Activated naive CD8-positive, alpha-beta T cell treated with anti-CD3 and anti-CD28 coated beads for 36 hours (primary cell): ENCODE data around the gene MEGF11. TPM values are rescaled to one million over a fixed set of nuclear protein-coding genes. Genes with fewer than 3 reads are reported as not detected.

Experiments used
- DNase-seq: peaks from one replicate; pipeline ENCODE4 v3.0.0; 2021
- H3K27ac Mint-ChIP-seq: one replicate; pipeline ENCODE4 v1.8.0; 2022; ENCODE audit warnings: mild to moderate bottlenecking, moderate library complexity, mixed read lengths
- H3K27me3 Mint-ChIP-seq: one replicate; pipeline ENCODE4 v1.8.0; 2022; ENCODE audit warnings: mild to moderate bottlenecking, mixed read lengths
- H3K36me3 Mint-ChIP-seq: one replicate; pipeline ENCODE4 v1.8.0; 2021; ENCODE audit warnings: mild to moderate bottlenecking, mixed read lengths
- H3K4me1 Mint-ChIP-seq: one replicate; pipeline ENCODE4 v1.8.0; 2021; ENCODE audit warnings: mixed read lengths
- H3K4me3 Mint-ChIP-seq: one replicate; pipeline ENCODE4 v1.8.0; 2022; ENCODE audit warnings: mild to moderate bottlenecking, moderate library complexity, mixed read lengths
- H3K9me3 Mint-ChIP-seq: one replicate; pipeline ENCODE4 v1.8.0; 2022; ENCODE audit warnings: mixed read lengths
- total RNA-seq, 2 experiments: library from RNA; stranded (reverse); gene quantifications; one replicate each; pipeline ENCODE4 v1.2.3, GENCODE V29; 2021

Gene MEGF11
- total RNA-seq, 2 experiments from 2014 or later = not detected

DNA sequence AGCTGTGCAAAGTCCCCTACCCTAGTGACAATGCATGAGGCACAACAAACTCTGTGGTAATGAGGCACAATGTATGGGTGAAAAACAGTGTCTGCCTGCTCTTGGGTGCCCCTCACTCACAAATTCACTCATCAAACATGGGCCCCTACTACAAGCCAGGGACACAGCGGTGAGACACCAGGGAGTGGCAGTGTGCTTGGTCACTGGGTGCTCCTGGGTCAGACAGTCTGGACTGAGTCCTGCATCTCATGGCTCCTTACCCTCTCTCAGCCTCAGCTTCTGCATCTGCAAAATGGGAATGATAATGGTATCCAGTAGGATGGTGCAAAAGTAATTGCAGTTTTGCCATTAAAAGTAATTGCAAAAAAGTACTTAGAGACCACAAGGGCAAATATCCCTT, 184.7 kb downstream of the MEGF11 start:
- Mint-ChIP-seq H3K9me3 (no peaks in the 10 kb centered on the region), H3K4me3 (no peak overlapping the region), H3K36me3 (no peaks in the 10 kb centered on the region), H3K4me1 (no peaks in the 10 kb centered on the region), H3K27me3 (no peaks in the 10 kb centered on the region), H3K27ac (no peak overlapping the region)
- no peak for DNase-seq

DNA sequence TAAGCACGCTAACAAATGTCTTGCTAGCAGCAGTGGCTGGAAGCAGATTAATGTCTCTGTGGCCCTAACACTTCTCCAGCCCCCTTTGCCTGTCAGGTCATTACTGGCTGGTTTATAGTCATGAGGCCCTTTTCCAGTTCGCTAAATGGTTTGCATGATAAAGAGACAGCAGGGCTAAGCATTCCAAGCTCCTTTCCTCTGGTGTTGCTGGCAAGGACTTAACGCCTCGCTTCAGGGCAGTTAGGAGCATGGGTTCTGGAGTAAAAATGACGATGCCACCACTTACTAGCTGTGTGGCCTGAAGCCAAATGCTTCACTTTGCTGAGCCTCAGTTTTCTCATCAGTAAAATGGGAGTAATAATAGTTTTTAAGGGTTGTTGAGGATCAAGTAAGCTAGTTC, 185.9 kb downstream of the MEGF11 start:
- Mint-ChIP-seq H3K4me3 (no peak overlapping the region), H3K9me3 (no peaks in the 10 kb centered on the region), H3K4me1 (no peaks in the 10 kb centered on the region), H3K27me3 (no peaks in the 10 kb centered on the region), H3K27ac (no peak overlapping the region), H3K36me3 (no peaks in the 10 kb centered on the region)
- no peak for DNase-seq

DNA sequence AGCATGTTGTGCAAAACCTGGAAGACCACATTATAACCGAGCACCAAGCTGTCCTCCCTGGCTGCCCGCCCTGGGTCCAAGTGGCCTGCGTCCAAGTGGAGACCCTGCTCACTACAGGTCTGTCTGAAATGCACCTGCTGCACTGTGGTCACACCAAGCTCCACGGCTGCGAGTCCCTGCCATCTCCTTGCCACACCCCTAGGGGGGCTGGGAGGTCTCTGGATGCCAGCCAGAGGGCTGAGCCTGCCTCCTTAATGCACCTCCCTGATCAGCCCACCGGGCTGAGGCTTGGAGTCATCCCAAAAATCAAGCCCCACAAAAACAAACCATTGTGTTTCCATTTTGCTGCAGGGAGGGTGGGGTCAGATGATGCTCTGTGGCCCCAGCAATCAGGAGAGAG, 187.1 kb downstream of the MEGF11 start:
- DNase-seq = no peak
- Mint-ChIP-seq H3K27me3 (no peaks in the 10 kb centered on the region), H3K27ac (no peak overlapping the region), H3K4me1 (no peaks in the 10 kb centered on the region), H3K36me3 (no peaks in the 10 kb centered on the region), H3K9me3 (no peaks in the 10 kb centered on the region), H3K4me3 (no peak overlapping the region)

DNA sequence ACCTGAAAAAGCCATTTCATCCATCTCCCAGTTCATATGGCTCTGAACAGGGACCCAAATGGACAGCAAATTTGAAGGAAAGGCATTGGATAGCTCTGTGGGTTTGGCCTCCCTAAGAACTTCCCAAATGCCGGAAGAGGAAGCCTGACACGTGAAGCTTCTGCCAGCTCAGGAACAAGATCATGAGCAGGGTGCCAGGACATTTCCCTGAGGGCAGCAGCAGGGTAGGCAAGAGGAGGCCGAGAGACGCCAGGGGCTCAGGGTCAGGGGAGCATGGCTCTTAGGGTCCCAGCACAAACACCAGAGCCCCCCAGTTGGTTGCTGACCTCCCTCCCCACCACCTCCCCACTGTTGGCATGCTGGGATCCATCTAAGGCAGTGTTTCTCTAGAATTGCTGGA, 187.5 kb downstream of the MEGF11 start:
- Mint-ChIP-seq H3K27ac (no peak overlapping the region), H3K4me3 (no peak overlapping the region), H3K4me1 (no peaks in the 10 kb centered on the region), H3K36me3 (no peaks in the 10 kb centered on the region), H3K27me3 (no peaks in the 10 kb centered on the region), H3K9me3 (no peaks in the 10 kb centered on the region)
- DNase-seq = no peak

DNA sequence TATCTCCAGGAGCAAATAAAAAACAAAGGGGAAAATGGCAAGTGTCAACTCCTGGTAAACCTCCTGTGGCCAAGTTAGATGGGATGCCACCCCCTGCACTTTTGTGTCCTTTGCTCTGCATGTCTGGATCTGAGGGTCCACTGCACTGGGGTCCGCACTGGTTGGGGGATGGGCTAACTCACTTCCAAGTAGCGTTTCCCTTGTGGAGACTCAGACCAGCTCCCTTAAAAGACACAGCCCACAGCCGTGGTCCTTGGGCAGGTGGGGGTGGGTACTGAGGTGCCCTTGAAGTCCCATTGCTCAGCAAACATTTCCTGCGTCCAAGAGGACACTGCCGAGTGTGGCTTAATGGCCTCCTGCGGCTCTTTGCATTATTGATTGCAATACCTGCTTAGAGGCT, 188.2 kb downstream of the MEGF11 start:
- Mint-ChIP-seq H3K36me3 (no peaks in the 10 kb centered on the region), H3K27ac (no peak overlapping the region), H3K27me3 (peaks cover 2% of the 10 kb centered on the region), H3K4me1 (no peaks in the 10 kb centered on the region), H3K9me3 (no peaks in the 10 kb centered on the region), H3K4me3 (no peak overlapping the region)
- DNase-seq = no peak

DNA sequence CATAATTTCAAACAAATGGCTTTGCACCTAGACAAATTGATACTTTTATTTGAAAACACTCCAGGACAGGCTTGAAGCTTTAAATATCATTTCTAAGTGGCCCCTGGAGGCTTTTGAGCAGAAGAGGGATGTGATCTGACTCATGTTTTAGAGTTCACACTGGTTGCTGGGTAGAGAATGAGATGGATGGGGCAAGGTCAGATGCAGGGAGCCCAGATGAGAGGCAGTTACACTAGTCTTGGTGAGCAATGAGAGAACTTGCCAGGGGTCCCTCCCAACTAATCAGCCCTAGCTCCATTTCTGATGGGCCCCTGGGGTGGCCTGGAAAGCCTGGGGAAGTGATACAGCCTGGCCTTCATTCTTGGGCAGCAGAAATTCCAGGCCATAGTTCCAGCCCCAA, 190.4 kb downstream of the MEGF11 start:
- Mint-ChIP-seq H3K27me3 (peaks cover 9% of the 10 kb centered on the region), H3K4me1 (no peaks in the 10 kb centered on the region)
- no peak for DNase-seq

DNA sequence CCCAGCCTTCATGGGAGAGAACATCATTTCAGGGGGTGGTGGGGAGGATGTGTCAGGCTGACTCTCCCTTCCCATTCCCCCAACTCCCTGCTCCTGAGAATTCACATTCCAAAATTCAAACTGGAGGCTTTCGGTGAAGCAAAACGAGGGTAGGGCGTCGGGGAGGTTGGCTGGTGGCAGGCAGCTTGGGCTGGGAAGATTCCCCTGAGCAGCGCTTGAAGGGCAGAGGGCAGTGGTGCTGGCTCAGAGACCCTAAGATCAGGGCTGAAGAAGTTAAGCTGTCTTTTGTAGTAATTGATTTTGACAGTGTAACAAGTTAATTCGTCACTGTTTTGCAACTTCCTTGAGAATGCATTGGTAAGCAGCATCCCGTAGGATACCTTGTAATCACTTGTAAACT, 196.5 kb downstream of the MEGF11 start:
- peaks cover 14% of the 10 kb centered on the region for H3K27me3 Mint-ChIP-seq
- no peaks in the 10 kb centered on the region for H3K36me3 Mint-ChIP-seq
- H3K27ac Mint-ChIP-seq = no peak overlapping the region
- no peaks in the 10 kb centered on the region for H3K9me3 Mint-ChIP-seq
- H3K4me1 Mint-ChIP-seq = no peaks in the 10 kb centered on the region
- H3K4me3 Mint-ChIP-seq = no peak overlapping the region
- no peak for DNase-seq

More for the DNA sequence above, 190.4 kb downstream of the MEGF11 start:
- Mint-ChIP-seq H3K27ac (no peak overlapping the region), H3K9me3 (no peaks in the 10 kb centered on the region), H3K4me3 (no peak overlapping the region), H3K36me3 (no peaks in the 10 kb centered on the region)

DNA sequence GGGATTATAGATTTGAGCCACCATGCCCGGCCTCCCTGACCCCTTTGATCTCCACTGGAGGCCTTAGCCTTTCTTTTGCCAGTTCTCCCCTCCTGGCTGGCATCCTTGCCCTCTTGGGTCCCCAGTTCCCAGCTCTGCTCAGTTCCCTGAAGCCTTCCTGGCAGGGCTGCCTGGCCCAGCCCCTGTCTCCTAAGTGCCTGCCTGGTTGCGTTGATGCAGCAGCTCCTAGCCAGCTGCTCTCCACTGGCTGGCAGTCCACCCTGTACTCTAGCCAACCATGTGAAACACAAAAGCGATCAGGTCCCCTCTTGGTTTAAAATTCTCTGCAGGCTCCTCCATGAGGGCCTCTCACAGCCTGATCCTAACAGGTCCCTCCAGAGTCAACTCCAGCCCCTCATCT, 199.6 kb downstream of the MEGF11 start:
- DNase-seq = no peak
- H3K4me3 Mint-ChIP-seq = no peak overlapping the region
- no peak overlapping the region for H3K27ac Mint-ChIP-seq
- no peaks in the 10 kb centered on the region for H3K36me3 Mint-ChIP-seq
- no peaks in the 10 kb centered on the region for H3K9me3 Mint-ChIP-seq
- peaks cover 5% of the 10 kb centered on the region for H3K27me3 Mint-ChIP-seq
- no peaks in the 10 kb centered on the region for H3K4me1 Mint-ChIP-seq

DNA sequence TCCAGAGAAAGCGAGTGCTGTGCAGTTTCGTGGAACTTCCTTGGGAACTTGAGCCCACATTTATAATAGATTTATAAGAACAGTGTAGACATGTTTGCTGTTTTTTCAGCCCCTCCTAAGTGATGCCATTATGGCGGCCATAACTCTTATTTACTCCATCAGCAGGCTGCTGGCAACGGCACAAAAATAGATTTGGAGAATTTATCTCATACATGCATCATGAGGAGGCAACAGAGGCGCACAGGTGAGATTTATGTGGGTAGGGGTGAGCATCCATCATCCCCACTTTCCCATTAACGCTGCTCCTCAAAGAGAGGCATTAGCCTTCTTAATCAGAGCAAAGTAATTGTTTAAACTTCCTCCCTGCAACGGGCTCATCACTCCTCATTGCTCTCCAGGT, 201.7 kb downstream of the MEGF11 start:
- no peaks in the 10 kb centered on the region for H3K36me3 Mint-ChIP-seq
- H3K27ac Mint-ChIP-seq = no peak overlapping the region
- H3K4me1 Mint-ChIP-seq = no peaks in the 10 kb centered on the region
- no peak overlapping the region for H3K4me3 Mint-ChIP-seq
- DNase-seq = no peak
- peaks cover 5% of the 10 kb centered on the region for H3K27me3 Mint-ChIP-seq
- no peaks in the 10 kb centered on the region for H3K9me3 Mint-ChIP-seq

DNA sequence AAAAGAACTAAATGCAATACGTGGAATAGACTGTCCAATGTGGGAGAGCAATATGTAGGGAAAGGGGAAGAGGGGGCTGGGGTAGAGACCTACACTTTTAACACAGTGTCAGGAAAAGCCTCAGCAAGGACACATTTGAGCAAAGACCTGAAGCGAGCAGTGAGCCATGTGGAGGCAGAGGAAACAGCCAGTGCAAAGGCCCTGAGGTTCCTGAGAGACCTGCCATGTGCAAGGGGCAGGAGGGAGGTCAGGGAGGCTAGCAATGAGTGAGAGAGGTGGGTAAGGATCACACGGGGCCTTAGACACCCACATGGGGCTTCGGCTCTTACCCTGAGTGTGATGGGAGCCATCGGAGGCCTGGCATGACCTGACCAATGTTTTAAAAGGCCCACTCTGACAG, 203.3 kb downstream of the MEGF11 start:
- Mint-ChIP-seq H3K4me1 (no peaks in the 10 kb centered on the region), H3K9me3 (no peaks in the 10 kb centered on the region), H3K4me3 (no peak overlapping the region), H3K27ac (no peak overlapping the region), H3K27me3 (peaks cover 5% of the 10 kb centered on the region), H3K36me3 (no peaks in the 10 kb centered on the region)
- no peak for DNase-seq

DNA sequence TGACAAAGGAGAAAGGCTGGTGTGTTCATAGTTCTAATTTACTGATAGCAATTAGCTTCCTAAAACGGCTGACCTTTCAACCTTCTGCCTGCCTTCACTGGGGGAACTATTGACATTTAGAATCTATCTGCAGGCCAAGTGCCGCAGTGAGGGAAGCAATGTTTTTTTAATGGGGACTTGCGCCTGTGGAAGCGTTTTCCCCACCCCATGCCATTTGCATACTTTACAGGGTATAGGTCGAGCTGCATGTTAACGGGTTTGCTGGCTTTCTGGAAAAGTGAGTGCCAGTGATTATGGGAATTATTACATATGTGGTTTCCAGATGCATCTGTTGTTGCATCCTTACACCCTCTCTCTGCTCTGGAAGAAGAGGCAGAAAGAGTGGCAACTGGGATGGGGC, 204.2 kb downstream of the MEGF11 start:
- Mint-ChIP-seq H3K27me3 (peaks cover 5% of the 10 kb centered on the region), H3K27ac (no peak overlapping the region), H3K4me1 (no peaks in the 10 kb centered on the region), H3K9me3 (no peaks in the 10 kb centered on the region), H3K4me3 (no peak overlapping the region), H3K36me3 (no peaks in the 10 kb centered on the region)
- no peak for DNase-seq

DNA sequence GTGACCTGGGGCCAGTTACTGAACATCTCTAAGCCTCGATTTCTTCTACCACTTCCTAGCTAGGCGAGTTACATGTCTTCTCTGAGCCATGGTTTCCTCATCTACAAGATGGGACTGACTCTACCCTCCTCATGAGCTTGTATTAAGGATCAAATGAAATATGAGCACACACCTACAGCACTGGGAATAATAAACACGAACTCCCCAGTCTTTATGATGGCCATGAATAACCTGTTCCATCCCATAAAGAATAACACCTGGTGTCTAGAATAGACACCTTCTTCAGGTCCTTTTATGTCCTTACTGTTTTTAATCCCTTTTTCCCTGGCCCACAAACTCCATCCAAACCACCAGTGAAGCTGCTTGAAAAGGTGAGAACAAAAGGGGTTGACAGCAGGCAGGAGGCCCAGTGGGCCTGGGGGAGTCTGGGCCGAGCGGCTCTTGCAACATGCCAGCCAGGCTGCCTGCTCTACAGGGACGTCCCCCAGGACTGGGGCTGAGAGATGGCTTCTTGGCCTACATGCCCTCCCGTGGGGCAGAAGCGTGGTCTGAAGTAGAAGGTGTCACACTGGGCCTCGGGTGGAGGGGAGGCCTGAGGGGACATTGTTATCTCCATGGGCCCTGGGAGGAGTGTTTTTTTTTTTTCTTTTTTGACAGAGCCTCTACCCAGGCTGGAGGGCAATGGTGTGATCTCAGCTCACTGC, 206.1 kb downstream of the MEGF11 start:
- H3K9me3 Mint-ChIP-seq = no peaks in the 10 kb centered on the region
- H3K27me3 Mint-ChIP-seq = no peaks in the 10 kb centered on the region
- DNase-seq = no peak
- H3K4me1 Mint-ChIP-seq = no peaks in the 10 kb centered on the region
- H3K36me3 Mint-ChIP-seq = no peaks in the 10 kb centered on the region
- H3K4me3 Mint-ChIP-seq = no peak overlapping the region
- no peak overlapping the region for H3K27ac Mint-ChIP-seq

DNA sequence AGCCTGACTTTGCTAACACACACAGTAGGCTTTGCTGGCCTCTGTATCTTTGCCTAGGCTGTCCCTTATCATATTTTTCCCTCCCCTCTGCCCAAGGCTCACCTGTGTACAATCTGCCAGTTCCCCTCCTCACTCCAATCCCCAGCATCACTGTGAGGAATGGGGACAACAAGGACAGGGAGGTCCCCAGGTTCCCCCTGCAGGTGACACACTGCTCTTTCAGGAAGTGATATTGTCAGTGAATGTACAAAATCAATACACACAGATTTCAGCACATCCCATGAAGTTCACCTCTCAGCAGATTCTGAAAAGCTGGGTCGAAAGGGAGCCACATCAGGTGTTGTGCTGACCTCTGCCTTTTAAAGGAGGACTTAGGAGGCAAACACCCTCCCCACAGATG, 206.8 kb downstream of the MEGF11 start:
- DNase-seq = no peak
- Mint-ChIP-seq H3K9me3 (no peaks in the 10 kb centered on the region), H3K27me3 (no peaks in the 10 kb centered on the region), H3K4me3 (no peak overlapping the region), H3K27ac (no peak overlapping the region), H3K36me3 (no peaks in the 10 kb centered on the region), H3K4me1 (no peaks in the 10 kb centered on the region)

DNA sequence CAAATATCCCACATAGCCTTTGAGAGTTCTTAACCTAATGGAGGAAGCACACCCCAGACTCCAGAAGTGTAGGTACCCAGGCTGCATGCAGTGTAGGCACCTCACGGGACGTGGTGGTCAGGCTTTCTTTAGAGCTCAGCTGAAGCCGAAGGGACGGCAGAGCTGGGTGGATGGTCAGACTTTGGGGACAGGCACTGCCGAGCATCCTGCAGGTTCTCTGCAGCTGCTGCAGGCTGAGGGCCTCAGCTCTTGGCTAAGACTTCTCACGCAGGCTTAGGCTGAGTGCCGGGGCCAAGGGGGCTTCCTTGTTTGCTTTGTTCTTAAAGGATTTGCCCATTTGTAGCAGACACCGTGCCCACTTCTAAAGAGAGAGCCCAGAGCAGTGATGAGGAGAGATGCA, 207.2 kb downstream of the MEGF11 start:
- H3K36me3 Mint-ChIP-seq = no peaks in the 10 kb centered on the region
- H3K4me1 Mint-ChIP-seq = no peaks in the 10 kb centered on the region
- no peak overlapping the region for H3K4me3 Mint-ChIP-seq

DNA sequence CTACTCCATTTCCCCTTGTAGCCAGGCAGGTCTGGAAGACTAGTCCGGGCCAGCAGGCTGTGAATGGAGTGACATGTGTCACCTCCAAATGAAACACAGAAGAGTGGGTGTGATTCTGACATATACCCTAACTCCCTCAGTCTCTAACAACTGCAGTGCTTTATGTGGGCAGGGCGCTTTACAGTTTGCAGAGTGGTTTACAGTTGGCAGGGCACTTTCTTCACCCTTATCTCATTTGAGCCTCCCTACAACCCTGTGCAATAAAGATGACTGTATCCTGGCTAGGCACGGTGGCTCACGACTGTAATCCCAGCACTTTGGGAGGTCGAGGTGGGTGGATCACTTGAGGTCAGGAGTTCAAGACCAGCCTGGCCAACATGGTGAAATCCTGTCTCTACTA, 208.0 kb downstream of the MEGF11 start:
- no peak overlapping the region for H3K27ac Mint-ChIP-seq
- no peaks in the 10 kb centered on the region for H3K9me3 Mint-ChIP-seq
- no peak overlapping the region for H3K4me3 Mint-ChIP-seq
- no peaks in the 10 kb centered on the region for H3K36me3 Mint-ChIP-seq
- no peak for DNase-seq
- no peaks in the 10 kb centered on the region for H3K4me1 Mint-ChIP-seq
- H3K27me3 Mint-ChIP-seq = peaks cover 8% of the 10 kb centered on the region

More for the DNA sequence above, 207.2 kb downstream of the MEGF11 start:
- no peak overlapping the region for H3K27ac Mint-ChIP-seq
- no peak for DNase-seq
- H3K27me3 Mint-ChIP-seq = no peaks in the 10 kb centered on the region
- H3K9me3 Mint-ChIP-seq = no peaks in the 10 kb centered on the region

DNA sequence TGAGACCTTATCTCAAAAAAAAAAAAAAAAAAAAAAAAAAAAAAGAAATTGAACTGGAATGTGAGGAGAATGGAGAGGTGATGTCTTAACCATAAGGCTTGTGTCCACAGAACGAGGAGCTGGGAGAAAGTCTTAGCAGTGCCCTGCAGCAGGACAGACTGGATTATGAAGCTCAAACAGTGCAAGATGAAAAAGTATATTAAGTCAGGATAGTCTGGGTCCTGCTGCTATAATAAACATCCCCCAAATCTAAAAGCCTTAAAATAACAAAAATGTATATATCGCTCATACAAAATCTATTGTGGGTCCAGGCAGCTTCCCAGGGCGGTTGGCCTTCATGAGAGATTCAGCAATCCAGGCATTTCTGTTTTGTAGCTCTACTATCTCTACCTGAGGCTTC, 208.7 kb downstream of the MEGF11 start:
- H3K4me3 Mint-ChIP-seq = no peak overlapping the region
- peaks cover 14% of the 10 kb centered on the region for H3K27me3 Mint-ChIP-seq
- no peak overlapping the region for H3K27ac Mint-ChIP-seq
- no peaks in the 10 kb centered on the region for H3K9me3 Mint-ChIP-seq
- H3K36me3 Mint-ChIP-seq = no peaks in the 10 kb centered on the region
- DNase-seq = no peak
- no peaks in the 10 kb centered on the region for H3K4me1 Mint-ChIP-seq
